SK-N-MC (cell line): ENCODE measurements around the gene TMEM163.

Experiments
- EZH2 ChIP-seq: fragments of 200-600 bp; sonication (generic); IDR thresholded peaks from one replicate; pipeline ENCODE4 v1.6.1; 2017; ENCODE audit warnings: antibody characterized with exemption
- POLR2AphosphoS5 ChIP-seq: IDR thresholded peaks from 2 replicates; pipeline ENCODE4 v1.6.1; 2012; ENCODE audit warnings: mild to moderate bottlenecking, low read depth, low read length, borderline replicate concordance

- no peak for TF ChIP-seq POLR2AphosphoS5
- TF ChIP-seq EZH2 = no peak
Observed at GRCh38 chr2:134429886-134430285, 288.9 kb downstream of the TMEM163 start.
